ENCODE results near the gene MAGT1.
"Not testable (repeated sequence)": the region's sequence is repeated elsewhere in the genome, so short reads cannot be mapped to it uniquely, and the experiment has no call there.

The MAGT1 gene

DNA sequence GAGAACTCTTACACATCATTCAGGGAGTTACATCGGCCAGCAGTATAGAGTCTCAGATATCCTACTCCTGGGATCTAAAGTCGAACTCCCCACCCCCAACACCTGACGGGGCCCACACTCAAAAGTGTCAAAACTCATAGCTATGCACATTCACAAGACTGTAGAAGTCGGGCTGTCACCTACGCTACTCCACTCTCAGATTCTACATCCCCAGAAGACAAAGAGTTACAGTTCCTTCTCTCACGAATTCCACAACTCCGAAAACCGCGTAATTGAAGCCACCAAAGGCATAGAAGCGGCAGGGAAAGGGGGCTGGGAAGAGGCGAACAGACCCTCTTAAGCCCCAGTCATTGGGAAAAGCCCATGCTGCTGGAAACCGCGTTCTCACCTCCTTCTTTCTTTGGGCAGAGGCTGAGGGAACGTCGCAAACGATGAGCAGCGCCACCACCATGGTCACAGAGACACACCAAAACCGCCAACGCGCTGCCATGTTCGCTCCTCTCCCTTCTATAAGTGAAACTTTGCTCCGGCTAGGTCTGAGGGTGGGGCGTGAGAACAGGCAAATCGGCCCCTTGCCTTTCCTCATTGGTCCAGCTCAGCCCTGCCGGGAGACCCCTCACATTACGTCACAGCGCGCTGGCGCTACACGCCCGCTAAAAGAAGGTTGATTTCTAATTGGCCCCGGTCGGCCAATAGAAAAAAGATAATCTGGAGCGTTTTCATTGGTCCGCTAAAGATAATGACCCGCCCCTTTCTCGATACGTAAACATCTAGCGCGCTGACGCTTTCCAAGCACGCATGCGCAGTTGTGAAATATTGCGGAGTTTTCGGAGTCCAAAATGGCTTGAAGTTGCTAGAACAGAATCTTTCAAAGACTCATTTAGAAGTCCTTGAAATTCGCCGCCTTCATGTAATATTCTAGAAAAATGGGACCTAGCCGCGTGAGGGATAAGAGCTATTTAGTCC lies at the start of gene MAGT1:
MAGT1 (minus strand) TSS at position 515 of the 966 bp plus-strand sequence; CDS start at position 490, 25 bp downstream.
- peak; percentile 84 to 89 for DNase-seq

DNA sequence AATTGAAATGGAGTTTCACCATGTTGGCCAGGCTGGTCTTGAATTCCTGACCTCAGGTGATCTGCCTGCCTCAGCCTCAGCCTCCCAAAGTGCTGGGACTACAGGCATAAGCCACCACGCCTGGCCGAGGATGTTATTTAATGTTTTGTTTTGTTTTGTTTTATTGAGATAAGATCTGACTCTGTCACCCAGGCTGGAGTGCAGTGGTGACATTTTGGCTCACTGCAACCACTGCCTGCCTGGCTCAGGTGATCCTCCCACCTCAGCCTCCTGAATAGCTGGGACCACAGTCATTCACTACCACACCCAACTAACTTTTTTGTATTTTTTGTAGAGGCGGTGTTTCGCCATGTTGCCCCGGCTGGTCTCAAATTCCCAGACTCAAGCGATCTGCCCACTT lies 49.8 kb upstream of the MAGT1 start:
- DNase-seq, result not testable (repeated sequence)

DNA sequence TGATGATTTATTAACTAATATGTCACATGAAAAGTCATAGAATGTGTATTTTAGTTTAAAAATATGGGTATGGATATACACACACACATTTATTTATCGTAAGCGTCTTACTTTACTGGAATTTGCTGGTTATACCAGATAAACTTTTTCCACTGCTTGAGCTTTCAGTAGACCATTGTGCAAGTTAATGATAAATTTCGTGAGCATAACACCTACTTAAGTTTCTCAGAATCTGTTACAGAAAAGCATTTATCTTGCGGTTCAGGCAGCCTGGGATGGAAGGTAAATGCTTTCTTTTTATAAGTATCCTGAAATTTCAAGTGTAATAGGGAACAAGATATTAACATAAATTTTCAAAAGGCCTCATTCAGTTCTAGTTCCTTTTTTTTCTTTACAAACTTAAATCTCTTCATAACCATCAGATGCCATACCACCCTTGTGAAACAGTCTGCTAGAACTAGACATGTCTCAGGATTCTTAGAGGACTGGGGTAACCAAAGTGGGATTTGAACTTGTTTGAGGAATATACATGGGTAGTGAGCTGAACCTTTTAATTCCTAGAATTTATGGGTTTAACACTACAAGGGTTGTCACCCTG lies 42.9 kb upstream of the MAGT1 start:
- DNase-seq, result no peak

DNA sequence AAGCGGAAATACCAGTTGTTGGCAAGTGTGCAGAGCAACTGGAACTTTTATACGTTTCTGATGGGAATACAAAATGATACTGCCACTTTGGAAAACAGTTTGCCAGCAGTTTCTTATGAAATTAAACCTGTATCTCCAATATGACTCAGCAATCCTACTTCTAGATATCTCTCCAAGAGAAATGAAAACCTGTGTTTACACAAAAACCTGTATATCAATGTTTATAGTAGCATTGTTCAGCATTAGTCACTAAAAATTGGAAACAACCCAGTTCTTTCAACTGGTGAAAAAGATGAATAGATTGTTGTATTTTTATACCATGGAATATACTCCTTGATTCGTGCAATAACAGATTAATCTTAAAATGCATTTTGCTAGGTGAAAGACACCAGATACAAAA lies 42.1 kb upstream of the MAGT1 start:
- no peak for DNase-seq

DNA sequence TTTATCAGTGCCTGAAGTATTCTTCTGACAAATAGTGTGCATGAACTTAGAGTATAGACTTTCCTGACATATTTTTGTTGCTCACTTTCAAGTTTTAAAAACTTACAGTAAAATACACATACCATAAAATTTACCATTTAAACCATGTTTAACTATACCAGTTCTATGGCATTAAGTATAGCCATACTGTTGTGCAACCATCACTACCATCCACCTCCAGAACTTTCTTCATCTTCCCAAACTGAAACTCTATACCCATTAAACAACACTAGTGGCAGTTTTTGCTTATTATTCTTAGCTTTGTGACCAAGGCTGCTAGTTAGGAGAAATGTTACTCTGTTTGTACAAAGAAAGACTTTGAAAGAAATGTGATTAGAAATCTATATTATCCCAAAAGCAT lies 41.1 kb upstream of the MAGT1 start:
- DNase-seq, result no peak

DNA sequence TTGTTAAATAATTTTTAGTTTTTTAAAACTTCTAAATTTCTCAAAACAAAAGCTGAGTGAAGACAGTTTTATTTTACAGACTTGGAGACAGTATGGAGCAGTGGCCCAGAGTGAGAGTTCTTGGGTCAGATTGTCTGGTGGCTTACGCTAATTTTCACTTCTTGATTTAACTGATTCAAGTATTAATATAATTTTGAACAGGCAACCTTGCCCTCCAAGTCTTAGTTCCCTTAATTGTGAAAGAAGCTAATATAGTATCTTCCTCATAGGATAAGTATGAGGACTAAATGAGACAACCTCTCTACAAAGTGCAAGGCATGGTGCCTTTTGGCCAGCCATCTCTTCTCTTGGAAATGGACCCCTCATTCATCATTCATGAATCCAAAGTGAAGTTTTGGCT lies 40.7 kb upstream of the MAGT1 start:
- DNase-seq, result no peak

DNA sequence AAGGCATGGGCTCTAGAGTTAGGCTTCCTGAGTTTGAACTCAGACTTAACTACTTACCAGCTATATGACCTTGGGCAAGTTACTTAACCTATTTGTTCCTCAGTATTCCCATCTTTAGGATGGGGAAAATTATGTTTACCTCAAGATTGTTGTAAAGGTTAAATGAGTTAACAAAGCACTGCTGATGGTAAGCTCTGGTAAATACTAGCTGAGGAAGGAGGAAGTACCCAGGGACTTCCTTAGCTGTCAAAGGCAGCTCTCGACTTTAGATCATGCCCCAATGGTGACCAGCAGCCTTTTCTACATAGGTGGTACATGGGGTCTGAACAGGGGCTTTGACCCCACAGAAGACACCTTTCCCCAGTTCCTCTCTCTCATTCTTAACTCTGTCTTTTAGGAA lies 35.3 kb upstream of the MAGT1 start:
- no peak for DNase-seq

DNA sequence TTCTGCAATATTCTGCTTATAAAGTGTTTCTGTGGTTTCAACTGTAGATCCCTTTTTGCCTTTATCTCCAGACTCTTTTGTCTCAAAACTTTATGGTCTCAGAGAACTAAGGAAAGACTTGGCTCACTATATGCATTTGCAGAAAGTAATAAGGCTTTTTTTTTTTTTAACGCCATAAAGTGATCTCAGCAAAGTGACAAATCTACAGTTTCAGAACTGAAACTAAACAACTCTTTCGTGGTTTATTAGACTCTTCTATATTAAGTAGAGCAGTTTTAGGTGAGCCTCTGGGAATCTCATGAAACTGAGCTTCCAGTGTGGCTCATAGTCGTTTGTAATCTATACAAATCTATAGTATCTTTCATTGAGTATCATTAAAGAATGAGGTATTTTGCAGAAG lies 30.5 kb upstream of the MAGT1 start:
- DNase-seq, result no peak

DNA sequence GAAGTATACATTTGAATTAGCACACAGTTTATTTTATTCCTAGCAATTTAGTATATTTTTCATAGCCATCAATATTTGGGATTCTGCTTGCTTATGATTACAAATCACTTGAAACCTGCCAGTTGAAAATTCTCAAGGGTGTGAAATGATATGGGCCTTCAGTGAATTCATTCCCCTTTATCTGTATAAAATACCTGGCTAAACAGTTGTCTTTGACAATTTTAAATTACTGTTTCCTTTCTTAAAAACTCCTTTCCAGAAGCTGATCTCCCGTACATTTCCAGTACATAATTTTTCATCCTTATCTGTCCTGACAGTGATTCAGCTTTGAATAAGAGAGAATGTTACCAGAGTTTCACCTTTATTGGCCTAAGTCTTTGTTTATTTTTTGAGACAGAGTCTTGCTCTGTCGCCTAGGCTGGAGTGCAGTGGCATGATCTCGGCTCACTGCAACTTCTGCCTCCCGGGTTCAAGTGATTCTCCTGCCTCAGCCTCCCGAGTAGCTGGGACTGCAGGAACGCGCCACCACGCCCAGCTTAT lies 29.2 kb upstream of the MAGT1 start:
- DNase-seq, result no peak

DNA sequence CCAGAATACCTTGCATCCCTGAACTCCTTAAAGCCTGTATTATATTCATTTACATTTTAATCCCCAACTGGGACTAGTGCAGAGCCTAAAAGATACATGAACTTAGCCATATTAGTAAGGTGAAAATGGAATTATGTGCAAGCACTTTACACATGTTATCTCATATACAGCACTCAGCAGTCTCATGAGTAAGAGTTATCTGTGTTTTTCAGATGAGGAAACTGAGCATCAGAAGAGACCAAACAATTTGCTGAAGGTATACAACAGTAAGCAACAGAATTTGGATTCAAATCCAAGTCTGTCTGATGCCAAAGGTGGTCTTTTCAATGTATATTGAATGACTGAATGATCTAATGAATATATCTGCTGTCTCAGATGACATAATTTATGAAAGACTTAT lies 27.6 kb upstream of the MAGT1 start:
- DNase-seq, result no peak

DNA sequence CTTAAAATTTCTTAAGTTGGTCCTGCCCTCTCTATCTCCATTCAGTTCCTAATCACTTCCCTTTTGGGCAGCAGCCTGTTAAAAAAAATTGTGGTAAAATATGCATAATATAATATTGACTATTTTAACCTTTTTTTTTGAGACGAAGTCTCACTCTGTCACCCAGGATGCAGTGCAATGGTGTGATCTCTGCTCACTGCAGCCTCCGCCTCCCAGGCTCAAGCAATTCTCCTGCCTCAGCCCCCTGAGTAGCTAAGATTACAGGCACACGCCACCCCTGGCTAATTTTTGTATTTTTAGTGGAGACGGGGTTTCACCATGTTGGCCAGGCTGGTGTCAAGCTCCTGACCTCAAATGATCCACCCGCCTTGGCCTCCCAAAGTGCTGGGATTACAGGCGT lies 24.1 kb upstream of the MAGT1 start:
- DNase-seq, result not testable (repeated sequence)

DNA sequence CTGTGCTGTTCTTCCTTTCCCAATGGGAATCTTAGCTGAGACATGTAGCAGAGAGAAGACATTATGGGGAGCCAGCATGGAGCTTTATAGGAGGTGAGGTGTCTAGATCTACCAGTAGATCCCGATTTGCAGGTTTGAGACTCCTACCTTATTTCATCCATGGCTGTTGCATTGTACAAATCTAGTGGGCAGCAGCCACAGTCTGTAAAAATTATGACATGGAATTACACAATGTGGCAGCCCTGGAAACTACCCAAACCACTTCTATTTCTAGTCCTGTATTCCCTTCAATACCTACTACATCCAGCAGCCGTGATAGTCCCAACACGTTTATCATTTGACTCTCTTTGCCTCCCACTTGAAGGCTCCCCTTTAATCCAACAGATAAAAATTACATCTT lies 23.3 kb upstream of the MAGT1 start:
- DNase-seq, result no peak

DNA sequence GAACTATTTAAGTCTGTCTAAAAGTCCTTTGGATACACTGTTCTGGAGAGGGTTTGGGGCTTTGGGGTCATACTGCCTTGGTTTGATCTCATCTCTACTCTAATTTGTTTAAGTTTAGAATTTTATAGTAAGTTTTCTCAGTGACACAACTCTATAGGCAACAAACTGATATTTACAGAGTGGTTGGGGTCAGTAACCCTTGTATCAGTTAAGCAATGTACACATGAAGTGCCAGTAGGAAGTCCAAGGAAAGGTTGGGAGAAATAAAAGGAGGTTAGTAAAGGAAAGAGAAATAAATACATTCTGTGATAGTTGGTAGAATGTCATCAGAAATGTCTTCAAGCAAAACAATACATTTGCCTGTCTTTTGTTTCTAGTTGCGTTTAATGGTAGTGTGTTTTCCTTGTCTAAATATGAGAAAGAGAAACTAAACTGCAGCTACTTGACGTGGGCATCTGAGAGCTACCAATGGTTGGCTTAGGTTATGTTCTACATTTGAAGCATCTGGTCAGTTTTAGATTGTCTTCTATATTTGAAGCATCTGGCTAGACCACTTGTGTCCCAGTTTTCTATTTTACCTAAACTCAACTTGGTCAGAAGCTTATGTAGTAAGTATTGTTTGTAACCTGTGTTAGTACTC lies 22.2 kb upstream of the MAGT1 start:
- no peak for DNase-seq

DNA sequence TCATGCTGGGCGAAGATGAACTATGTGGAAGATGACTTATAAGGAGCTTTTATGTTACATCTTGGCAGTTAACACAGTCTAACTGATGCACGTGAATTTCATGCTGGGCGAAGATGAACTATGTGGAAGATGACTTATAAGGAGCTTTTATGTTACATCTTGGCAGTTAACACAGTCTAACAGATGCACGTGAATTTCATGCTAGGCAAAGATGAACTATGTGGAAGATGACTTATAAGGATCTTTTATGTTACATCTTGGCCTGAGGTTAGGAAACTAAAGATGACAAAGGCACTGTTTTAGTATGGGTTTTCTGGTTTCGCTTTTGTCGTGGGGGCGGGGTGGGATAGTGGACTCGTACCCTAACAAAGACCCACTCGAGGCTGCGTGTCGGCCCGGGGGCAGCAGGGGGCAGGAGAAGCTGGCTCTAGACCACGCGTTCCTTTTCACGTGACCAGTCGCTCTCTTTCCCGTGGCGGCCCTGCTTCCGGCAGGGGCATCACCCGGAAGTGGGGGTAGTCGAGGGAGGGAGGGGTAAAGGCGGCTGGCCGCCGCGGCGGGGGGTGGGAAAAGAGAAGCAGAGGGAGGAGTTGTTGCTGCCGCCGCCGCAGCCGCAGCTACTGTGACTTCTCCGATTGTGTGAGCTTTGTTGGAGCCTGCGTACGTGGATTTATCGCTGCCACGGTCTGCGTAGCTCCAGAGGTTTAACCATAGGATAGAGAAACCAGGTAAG lies 15.0 kb upstream of the MAGT1 start, which contains the start of gene ATP7A:
ATP7A (plus strand) TSS at position 586 of the 733 bp plus-strand sequence. CDS start 60,949 bp downstream, outside the sequence.
- DNase-seq, result peak; percentile 88 to 92

DNA sequence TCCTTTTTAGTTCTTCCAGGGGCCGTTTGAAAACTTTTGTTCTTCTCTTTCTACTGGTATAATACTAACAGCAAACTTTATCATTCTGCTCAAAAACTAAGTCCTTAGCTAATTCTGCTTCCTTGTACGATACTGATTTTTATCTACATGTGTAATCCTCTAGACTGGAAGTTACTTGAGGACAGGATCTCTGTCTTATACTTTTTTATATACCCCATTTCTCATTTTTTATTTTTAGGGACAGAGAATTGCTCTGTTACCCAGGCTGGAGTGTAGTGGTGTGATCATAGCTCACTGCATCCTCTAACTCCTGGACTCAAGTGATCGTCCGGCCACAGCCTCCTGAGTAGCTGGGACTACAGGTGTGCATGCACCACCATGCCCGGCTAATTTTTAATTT lies 6.3 kb upstream of the MAGT1 start:
- DNase-seq, result no peak

DNA sequence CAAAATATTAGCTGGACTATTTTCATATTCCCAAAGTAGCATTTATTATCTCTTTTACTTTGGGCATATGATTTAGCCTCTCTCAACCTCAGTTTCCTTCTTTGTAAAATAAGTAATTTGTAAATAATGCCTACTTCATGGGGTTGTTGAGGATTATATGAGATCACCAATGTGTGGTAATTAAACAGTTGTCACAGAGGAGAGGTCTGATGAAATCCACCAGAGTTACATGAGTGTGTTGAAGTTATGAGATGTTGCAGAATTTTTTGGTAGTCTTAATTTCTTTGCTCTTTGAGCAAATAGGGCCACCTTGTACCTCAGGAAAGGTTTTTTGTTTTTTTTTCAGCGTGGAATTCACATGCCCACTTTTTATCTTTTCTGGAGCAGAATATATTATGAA lies 5.5 kb upstream of the MAGT1 start:
- DNase-seq, result no peak

DNA sequence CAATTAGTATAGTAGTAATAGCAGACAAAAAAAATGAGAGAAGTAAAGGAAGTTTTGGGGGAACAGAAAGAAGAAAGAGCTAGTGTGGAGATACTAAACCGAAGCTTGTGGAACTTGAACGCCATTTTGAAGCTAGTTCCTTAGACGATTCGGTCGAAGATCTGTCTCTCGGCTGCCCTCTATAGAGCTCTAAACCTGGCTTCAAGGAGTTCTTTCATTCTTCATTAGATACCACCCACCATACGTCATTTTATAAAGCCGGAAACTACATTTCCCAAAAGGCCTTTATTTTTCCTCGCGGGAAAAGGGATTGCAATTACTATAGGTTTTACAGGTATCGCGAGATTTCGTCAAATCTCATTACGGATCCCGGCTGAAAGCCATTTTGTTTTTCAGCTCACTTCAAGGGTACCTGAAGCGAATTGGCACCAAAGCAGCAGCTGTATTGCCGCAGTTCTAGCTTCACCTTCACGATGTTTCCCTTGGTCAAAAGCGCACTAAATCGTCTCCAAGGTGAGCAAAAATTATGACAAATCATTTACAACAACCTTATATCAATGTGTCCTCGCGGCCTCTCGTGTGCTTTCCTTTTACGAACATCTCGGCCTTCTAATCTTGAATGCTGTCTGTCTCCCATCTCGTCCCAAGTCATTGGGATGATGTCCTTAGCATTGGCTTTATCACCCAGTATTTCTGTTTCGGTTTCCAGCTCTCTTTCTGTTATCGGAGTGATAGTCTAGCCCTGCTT lies 4.0 kb upstream of the MAGT1 start, which contains the start of gene COX7B:
COX7B (plus strand) TSS at position 388 of the 748 bp plus-strand sequence; CDS start at position 474, 86 bp downstream.
- peak; percentile 49 to 66 for DNase-seq

DNA sequence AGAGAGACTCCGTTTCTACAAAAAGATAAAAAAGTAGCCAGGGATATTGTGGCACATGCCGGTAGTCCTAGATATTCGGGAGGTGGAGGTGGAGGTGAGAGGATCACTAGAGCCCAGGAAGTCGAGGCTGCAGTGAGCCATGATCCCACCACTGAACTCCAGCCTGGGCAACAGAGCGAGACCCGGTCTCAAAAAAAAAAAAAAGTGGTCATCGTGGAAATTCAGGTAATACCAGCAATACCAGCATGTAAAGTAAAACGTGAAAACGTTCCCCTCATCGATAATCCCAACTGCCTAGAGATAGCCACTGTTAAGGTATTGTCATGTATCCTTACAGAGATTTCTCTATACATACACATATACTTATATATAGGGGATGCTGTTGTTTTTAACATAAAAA lies 1.5 kb downstream of the MAGT1 start:
- no peak for DNase-seq

DNA sequence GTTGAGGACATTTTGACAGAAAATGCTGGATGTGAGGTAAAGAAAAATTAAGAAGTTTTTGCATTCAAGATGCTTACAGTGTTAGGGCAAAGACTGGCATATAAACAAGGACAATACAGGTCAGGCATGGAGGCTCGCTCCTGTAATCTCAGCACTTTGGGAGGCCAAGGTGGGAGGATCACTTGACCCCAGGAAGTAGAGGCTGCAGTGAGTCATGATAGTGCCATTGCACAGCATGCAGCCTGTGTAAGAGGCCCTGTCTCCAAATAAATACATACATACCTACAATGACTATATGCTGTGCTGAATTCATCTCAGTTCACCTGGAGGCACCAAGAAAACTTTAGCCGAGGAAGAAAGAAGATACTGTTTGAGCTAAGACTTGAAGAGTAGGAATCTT lies 2.3 kb downstream of the MAGT1 start:
- DNase-seq, result no peak

DNA sequence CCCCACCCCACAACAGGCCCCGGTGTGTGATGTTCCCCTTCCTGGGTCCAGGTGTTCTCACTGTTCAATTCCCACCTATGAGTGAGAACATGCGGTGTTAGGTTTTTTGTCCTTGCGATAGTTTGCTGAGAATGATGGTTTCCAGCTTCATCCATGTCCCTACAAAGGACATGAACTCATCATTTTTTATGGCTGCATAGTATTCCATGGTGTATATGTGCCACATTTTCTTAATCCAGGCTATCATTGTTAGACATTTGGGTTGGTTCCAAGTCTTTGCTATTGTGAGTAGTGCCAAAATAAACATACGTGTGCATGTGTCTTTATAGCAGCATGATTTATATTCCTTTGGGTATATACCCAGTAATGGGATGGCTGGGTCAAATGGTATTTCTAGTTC lies 13.8 kb downstream of the MAGT1 start:
- DNase-seq, result not testable (repeated sequence)

DNA sequence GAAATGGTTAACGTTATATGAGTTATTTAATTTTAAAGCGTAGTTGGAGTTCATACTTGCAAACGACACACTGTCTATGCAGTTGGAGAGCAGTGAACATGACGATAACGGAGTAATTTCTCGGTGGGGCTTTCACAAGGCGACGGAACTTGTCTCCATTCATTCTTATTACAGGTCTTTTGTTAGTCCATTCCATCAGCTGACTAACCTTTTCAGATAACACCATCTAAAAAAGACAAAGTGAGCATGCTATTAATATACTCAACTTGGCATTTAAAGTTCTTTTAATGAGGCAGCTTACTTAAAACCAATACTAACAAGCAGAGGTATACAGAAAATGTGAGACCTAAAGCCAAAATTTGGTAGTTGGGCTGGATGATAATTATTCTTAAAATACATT lies 19.9 kb downstream of the MAGT1 start:
- no peak for DNase-seq

DNA sequence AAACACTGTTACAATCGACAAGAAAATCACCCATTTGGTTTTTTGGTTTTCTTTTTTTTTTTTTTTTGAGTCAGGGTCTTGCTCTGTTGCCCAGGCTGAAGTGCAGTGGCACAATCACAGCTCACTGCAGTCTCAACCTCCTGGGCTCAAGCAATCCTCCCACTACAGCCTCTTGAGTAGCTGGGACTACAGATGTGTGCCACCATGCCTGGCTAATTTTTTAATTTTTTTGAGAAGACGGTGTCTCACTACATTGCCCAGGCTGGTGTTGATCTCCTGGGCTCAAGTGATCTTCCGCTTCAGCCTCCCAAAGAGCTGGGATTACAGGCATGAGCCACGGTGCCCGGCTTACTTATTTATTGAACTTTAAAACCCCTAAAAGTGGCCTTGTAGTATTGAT lies 63.7 kb downstream of the MAGT1 start:
- not testable (repeated sequence) for DNase-seq

Data from activated CD4-positive, alpha-beta T cell treated with anti-CD3 and anti-CD28 coated beads for 4 hours (primary cell).